ENCODE measurements around the gene CADPS2. TPM values are rescaled to one million over a fixed set of nuclear protein-coding genes. Genes with fewer than 3 reads are reported as not detected.

Gene CADPS2
- total and polyA plus RNA-seq, 7 donors: 4.7 to 13.0 (median 9.5) TPM

DNA sequence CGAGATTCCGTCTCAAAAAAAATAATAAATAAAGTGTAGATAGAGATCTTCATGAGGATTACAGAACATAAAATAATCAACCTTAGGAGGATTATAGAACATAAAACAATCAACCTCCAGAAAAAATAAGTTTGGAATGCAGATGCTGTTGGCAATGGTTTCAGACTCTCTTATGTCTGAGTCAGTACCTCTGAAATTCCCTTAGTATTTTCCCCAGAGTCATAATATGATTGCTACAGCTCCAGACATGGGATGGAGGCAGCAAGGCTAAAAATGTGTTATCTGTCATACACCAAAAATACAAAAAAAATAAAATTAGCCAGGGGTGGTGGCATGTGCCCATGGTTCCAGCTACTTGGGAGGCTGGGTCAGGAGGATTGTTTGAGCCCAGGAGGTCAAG lies 22.2 kb downstream of the CADPS2 start:
- no peak overlapping the region for H3K4me3 ChIP-seq
- no peaks in the 10 kb centered on the region for H3K4me1 ChIP-seq
- intact Hi-C loops (cut with DNase I): no loop called here
- H3K27ac ChIP-seq: no peak overlapping the region
- TF ChIP-seq EP300 (IDR thresholded peaks at IDR 0.05): no peak
- TF ChIP-seq CTCF (IDR thresholded peaks at IDR 0.05): no peak
- TF ChIP-seq POLR2A (IDR thresholded peaks at IDR 0.05): no peak
- TF ChIP-seq POLR2AphosphoS5 (IDR thresholded peaks at IDR 0.05): no peak
- H3K27me3 ChIP-seq: no peaks in the 10 kb centered on the region
- peaks cover 0 to 5% (median 5%) of the 10 kb centered on the region in 4 donors for H3K9me3 ChIP-seq
- 92 to 94% methylated on average over 2 of the region's 2 CpGs for WGBS, 2 donors
- no peak for DNase-seq
- H3K36me3 ChIP-seq: no peaks in the 10 kb centered on the region

- intact Hi-C loops (cut with DNase I): no loop called here
- Histone ChIP-seq H3K36me3 (no peaks in the 10 kb centered on the region), H3K27me3 (no peaks in the 10 kb centered on the region), H3K27ac (no peak overlapping the region), H3K9me3 (no peaks in the 10 kb centered on the region), H3K4me3 (no peak overlapping the region), H3K4me1 (no peaks in the 10 kb centered on the region)
- 65 to 73% methylated on average over 3 of the region's 3 CpGs for WGBS, 2 donors
- DNase-seq: no peak
- TF ChIP-seq POLR2AphosphoS5 (IDR thresholded peaks at IDR 0.05) (no peak), POLR2A (IDR thresholded peaks at IDR 0.05) (no peak), EP300 (IDR thresholded peaks at IDR 0.05) (no peak), CTCF (IDR thresholded peaks at IDR 0.05) (no peak)
These were observed 27.9 kb downstream of the CADPS2 start for GRCh38 chr7:122858320-122858719.

DNA sequence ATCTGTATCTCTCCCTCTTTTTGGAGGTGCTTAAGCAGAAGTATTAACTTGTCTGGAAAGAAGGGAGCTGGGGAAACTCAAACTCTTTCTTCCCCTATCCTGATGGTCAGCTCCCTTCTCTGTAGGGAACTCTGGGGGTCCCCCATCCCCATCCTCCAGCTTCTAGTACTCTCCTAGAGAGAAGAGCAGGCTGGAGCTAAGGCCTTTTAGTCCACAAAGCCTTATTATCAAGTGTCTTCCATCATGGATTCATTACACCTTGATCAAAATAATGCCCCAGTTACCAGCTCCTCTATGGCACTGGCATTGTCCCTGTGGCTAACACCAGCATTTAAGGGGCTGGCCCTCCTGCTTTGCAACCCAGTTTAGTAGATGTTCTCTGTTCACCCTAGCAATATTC lies 35.7 kb downstream of the CADPS2 start:
- intact Hi-C loops (cut with DNase I): no loop called here
- no peak overlapping the region for H3K4me3 ChIP-seq
- no peak overlapping the region for H3K27ac ChIP-seq
- no peaks in the 10 kb centered on the region for H3K4me1 ChIP-seq
- TF ChIP-seq EP300 (IDR thresholded peaks at IDR 0.05): no peak
- TF ChIP-seq CTCF (IDR thresholded peaks at IDR 0.05): no peak
- no peak for TF ChIP-seq POLR2AphosphoS5 (IDR thresholded peaks at IDR 0.05)
- no peak for TF ChIP-seq POLR2A (IDR thresholded peaks at IDR 0.05)
- H3K27me3 ChIP-seq: no peaks in the 10 kb centered on the region
- no peaks in the 10 kb centered on the region for H3K9me3 ChIP-seq
- DNase-seq: no peak
- no peaks in the 10 kb centered on the region for H3K36me3 ChIP-seq

DNA sequence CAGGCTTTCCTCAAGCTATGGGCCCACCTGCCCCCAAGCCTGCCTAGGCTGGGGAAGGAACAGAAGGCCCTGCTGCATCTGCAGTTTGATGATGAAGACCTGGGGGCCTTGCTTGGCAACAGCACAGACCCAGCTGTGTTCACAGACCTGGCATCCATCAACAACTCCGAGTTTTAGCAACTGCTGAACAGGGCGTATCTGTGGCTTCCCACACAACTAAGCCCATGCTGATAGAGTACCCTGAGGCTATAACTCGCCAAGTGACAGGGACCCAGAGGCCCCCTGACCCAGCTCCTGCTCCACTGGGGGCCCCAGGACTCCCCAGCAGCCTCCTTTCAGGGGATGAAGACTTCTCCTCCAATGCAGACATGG lies 36.3 kb downstream of the CADPS2 start:
- 89 to 92% methylated on average over 3 of the region's 3 CpGs for WGBS, 2 donors
- no peak for DNase-seq
- intact Hi-C loops (cut with DNase I): no loop called here
- Histone ChIP-seq H3K27ac (no peak overlapping the region), H3K9me3 (no peaks in the 10 kb centered on the region), H3K4me1 (no peaks in the 10 kb centered on the region), H3K36me3 (no peaks in the 10 kb centered on the region), H3K4me3 (no peak overlapping the region), H3K27me3 (no peaks in the 10 kb centered on the region)
- no peak for TF ChIP-seq EP300 (IDR thresholded peaks at IDR 0.05)
- no peak for TF ChIP-seq POLR2A (IDR thresholded peaks at IDR 0.05)
- no peak for TF ChIP-seq CTCF (IDR thresholded peaks at IDR 0.05)
- no peak for TF ChIP-seq POLR2AphosphoS5 (IDR thresholded peaks at IDR 0.05)

DNA sequence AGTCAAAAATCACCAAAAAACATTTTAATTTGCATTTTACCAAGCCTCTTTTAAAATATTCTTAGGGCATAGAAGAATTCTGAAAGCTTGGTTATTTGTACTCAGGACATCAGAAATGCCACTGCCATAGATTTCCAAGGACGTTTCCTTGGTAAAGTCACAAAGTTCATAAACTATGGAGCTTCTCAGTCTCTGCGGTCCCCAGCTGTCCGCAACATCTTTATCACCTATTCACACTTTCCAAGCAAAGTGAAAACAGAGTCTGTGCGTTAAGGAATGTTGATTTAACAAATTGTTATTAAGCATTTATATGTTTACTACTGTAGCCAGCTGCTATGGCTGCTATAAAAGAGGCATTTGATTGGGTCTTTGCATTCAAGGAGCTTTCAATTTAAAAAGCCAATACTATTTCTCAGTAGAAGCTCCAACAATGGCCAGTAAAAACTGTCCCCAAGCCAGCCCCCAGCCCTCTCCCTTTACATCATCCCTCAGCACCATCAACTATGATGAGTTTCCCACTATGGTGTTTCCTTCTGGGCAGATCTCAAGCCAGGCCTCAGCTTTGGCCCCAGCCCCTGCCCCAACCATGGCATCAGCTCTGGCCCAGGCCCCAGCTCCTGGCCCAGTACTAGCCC lies 36.8 kb downstream of the CADPS2 start:
- intact Hi-C loops (cut with DNase I): no loop called here
- no peak overlapping the region for H3K27ac ChIP-seq
- H3K9me3 ChIP-seq: no peaks in the 10 kb centered on the region
- 64 to 74% methylated on average over 4 of the region's 4 CpGs for WGBS, 2 donors
- DNase-seq: no peak
- H3K27me3 ChIP-seq: no peaks in the 10 kb centered on the region
- no peak for TF ChIP-seq CTCF (IDR thresholded peaks at IDR 0.05)
- H3K36me3 ChIP-seq: no peaks in the 10 kb centered on the region
- no peaks in the 10 kb centered on the region for H3K4me1 ChIP-seq
- no peak overlapping the region for H3K4me3 ChIP-seq
